Embryonic facial prominence (tissue), 1 donor: Measurements from ENCODE around the gene TBC1D1.

Source experiments
- DNase-seq: peaks from one replicate; pipeline ENCODE4 v3.0.0-alpha.2; 2016; ENCODE audit errors: extremely low spot score

TBC1D1 gene

DNA sequence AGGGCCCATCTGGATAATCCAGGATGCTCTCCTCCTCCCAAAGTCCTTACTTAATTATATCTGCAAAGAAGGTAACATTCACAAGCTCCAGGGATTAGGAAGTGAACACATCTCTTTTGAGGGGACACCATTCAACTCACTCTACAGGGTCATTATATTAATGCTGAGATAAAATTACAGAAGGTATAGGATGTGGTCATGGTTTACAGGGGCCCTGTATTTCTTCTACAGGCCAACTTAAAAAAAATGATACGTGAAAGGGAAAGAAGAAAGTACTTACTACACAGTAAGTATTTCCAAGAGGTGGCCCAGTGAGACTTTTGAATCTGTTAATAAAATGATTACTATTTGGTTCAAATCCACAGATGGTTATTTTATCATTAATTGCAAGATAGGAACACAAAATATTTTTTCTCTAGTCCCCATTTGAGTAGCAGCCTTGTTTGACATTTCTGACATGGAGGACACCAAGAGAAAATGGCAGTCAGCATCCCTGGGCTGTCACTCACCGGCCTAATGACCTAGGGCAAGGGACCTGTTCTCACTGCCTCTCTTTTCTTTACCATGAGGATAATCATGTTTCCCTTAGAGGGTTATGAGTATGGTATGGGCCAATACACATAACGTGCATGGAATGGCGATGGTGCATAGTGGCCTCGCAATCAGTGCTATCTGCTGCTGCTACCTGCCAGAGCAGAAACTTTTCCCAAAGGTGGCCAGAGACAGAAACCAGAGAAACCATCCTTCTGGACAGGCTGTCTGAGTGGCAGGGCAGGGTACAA is 209.8 kb downstream of the TBC1D1 start:
- no peak for DNase-seq

DNA sequence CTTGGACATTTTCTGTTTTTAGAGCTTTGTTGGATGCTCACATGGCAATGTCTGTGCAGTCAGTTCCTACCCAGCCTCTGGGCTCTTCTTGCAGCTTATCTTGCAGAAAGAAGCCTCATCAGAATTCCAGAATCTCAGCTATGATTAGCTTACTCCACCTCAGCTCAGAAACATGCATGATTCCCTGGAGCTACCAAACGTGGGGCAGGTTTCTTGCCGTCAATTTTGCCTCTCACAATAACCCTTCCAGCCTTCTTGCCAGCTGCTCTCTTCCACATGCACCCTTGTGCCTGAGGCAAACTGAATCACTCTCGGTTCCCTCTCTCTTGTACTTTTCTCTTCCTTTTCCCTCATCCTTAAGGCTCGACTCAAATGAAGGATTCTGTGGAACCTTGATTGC is 210.7 kb downstream of the TBC1D1 start:
- no peak for DNase-seq

DNA sequence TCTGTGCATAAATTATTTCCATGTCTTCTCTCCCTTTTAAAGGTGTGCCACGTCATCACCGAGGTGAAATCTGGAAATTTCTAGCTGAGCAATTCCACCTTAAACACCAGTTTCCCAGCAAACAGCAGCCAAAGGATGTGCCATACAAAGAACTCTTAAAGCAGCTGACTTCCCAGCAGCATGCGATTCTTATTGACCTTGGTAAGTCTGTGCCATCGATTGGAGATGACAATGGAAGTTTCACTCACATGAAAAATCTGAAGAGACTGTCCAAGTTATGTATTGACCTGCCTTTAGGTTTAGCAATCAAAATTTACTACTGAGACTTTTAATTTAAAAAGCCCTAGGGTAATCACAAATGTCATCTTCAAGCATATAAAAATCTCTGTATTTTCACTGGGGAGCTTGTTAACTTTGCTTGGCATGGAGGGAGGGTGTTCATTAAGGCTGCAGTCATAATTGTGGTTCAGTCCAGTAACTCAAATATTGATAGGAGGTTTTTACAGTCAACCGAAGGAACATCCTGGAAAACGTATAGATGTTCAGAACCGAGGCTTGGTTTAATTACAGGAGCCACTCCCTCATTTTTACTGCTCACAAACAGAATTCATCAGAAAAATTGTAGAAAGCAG is 212.2 kb downstream of the TBC1D1 start:
- no peak for DNase-seq

DNA sequence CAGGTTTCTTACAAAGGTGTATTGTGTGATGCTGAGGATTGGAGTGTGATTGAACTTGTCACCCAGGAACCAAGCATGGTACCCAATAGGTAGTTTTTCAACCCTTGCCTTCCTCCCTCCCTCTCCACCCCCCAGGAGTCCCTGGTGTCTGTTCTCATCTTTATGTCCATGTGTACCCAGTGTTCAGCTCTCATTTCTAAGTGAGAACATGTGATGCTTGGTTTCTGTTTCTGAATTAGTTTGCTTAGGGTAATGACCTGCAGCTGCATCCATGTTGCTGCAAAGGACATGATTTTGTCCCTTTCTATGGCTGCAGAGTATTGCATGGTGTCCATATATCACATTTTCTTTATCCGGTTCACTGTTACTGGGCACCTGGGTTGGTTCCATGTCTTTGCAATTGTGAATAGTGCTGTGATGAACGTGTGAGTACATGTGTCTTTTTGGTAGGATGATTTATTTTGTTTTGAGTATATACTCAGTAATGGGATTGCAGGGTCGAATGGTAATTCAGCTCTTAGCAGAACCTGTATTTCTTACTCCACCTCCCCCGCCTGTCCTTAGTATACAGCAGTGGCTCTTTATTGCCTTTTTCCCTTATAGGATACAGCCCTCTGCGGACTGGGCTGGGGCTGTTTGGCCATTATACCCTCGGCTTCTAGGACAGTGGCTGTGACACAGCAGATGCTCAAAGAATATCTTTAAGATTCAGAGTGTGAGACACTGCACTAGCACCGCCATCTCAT is 214.8 kb downstream of the TBC1D1 start:
- DNase-seq, result no peak

DNA sequence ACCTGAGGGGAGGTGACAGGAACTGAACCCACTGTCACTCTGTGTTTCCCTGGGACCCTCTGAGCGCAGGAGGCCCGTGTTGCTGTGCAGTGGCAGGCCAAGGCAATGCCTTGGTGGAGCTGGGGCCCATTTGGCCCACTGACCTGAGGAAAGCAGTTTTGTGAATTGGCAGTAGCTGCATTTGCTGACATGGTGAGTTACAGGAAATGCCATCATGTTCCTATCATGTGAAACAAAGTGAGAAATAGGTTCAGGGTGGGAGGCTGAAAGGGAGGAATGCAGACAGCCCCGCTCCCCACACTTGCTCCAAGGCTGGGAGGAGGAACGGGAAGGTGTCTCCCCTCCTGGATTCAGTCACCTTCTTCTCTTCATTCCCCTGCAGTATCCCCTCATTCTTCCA is 215.4 kb downstream of the TBC1D1 start:
- DNase-seq, result no peak

DNA sequence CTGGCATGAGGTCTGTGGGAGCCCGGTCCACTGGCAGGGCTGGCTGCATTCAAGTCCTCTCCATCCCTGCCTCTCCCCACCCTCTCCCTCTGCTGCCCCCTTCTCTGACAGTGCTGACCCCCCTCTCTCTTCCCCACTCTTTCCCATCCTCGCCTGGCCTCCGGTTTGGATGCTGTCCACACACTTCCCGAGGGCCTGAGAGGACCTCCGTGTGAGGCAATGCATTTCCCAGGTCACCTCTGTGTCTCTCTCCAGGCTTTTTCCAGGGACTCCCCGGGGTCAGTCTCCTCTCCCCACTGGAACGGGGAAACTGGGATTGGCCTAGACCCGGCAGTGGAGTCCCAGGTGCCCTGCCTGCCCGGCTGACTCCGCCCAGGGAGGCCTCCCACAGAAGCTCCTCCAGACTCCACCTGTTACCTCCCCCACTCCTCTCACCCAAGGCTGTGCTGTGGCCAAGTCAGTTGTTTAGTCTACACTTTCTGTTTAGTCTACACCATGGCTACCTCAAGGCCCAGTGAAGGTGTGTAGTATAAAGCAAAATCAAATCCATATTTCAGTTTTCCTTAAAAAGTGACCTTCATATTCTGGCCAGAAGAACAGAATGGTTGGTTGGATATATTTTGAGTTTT is 216.1 kb downstream of the TBC1D1 start:
- DNase-seq, result no peak

DNA sequence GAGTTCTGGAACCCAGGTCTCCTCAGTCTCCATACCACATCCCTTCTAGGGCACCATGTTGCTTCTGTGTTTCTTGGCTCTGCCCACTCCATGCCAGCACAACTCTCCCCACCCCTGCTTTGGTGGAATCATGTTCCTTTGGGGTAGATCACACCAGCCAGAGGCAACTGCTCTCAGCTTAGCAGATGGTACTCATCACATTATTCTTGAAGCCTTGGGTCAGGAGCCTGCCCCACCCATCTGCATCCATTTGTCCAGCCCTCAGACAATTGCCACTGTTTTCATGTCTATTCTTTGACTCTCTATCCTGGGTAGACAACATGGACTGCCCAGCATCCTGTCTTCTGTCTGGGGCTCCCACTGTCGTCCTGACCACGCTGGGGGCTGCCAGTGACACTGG is 216.9 kb downstream of the TBC1D1 start:
- no peak for DNase-seq

DNA sequence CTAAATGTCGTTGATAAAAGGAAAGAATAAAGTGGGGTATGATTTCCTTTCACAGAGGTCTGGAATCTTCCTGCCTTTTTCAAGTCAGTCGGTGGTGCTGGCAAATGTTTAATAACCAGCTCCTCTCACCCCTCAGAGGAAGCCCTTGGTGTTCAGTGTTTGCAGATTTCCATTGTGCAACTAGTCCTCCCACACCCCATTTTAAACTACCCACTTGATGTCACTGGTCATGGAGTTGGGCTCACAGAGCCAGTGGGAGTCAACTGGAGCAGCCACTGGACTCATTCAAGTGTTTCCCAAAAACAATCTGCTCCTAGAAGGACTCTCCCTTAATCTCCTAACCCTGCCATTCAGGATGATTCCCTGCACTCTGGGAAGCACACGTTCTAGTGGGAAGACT is 218.5 kb downstream of the TBC1D1 start:
- no peak for DNase-seq

DNA sequence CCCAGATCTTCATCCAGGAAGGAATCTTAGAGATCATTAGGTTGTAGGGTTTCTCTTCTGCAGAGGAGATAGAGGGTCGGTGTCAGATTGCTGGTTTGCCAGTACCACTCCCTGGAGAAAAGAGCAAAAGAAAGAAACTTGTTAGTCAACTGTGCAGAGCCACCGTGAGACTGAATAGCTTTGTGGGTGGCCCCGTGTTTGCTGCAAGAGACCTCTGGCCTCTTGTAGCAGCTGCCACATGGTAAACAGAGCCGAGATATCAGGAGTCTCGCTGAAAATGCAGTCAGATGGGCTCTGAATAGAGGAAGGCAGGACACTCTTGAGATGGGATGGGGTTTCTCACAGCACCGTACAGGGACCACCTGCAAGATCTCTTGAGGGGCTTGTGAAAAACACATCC is 219.0 kb downstream of the TBC1D1 start:
- no peak for DNase-seq

DNA sequence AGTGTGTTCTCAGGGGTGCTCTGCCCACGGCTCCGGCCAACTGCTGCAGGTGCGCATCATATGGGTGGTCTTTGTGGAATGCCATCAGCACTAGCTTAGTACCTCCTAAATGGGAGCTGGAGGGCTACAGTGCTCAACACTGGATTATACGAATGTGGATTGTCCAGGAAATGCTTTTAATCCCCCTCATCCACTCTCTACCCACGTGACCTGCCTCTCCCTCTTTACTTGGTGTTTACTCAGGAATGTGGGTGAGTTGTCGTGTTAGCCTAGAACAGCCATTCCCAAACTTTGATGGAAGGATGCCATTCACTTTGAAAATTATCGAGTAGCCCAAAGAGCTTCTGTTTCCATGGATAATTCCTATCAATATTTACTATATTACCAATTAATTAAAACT is 220.1 kb downstream of the TBC1D1 start:
- no peak for DNase-seq

DNA sequence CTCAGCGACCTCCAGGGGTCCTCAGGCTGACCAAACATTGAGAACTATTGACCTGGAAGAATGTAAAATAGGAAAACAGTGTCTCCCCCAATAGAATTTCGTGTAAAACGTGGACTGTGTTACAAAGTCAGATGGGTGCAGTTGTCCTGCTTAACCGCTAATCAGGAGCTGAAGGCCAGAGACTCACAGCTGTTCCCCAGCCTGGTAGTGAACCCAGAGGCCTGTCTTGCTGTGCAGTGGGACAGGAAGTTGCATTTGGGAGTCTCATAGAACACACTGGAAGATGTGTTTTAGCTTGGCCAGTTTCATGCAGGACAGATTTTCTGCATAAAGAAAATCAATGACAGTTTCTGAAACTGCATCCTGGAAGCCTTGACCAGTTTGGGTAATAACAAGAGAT is 220.8 kb downstream of the TBC1D1 start:
- DNase-seq, result no peak

DNA sequence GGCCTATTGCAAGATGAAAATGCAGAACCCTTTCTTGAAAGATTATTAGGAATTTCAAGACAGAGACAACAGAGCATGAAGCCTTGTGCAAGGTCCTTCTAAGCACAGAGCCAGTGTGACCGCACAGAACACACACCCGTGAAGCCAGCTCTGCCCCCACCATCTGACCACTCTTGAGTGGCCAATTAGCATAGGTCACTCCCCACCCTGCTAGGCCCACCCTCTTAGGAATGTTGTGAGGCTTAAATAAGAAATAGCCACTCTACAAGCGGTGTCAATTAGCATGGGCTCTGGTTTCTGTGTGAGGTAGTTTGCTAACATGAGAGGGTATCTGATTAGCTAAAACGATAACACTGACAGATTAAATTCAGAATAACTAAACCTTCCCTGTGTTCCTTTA is 222.2 kb downstream of the TBC1D1 start:
- no peak for DNase-seq

DNA sequence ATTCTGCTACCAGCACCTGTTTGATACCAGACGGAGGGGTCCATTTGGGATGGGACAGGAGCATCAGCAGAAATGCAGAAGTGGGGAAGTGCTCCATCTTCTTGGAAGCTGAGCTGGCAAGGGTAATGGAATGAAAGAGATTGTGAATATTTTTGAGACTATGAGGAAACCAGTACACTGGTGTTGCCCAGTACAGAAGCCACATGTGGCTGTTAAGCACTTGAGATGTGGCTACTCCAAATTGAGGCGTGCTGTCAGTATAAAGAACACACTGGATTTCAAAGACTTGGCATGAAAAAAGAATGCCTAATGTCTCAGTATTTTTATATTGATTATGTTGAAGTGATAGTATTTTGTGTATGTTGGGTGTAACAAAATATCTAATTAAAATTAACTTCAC is 222.7 kb downstream of the TBC1D1 start:
- DNase-seq, result no peak

DNA sequence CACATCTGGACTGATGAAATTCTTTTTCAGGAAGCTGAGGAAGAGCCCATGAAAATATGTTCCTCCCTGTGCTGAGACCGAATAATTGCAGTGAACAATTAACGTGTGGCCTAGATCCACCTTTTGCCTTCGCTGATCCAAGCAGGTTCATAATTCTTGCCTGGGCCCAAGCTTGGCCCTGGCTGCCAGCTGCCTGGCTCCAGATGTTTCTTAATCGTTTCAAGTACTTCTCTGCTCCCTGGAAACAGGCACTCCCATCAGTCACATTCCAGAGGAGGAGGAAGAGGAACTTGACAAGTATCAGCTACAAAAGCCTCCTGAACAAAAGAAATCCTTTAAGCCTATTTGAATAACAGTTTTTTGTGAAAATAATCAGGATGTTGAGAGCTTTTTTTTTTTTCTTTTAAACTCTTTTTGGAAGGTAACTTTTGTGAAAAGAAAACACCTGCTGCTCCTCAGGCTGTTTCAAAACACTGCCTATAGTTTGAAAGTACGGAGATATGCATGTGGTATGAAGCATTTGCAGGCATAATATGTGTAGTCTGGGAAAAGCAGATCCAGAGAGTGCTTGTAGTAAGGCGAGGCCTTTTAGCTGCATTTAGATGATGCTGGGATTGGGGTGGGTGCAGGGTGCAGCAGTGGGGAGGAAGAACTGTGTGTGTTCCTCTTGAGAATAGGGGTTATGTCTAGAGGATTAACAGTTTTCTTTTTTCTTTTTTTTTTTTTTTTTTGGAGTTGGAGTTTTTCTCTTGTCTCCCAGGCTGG is 223.7 kb downstream of the TBC1D1 start:
- DNase-seq, result no peak

DNA sequence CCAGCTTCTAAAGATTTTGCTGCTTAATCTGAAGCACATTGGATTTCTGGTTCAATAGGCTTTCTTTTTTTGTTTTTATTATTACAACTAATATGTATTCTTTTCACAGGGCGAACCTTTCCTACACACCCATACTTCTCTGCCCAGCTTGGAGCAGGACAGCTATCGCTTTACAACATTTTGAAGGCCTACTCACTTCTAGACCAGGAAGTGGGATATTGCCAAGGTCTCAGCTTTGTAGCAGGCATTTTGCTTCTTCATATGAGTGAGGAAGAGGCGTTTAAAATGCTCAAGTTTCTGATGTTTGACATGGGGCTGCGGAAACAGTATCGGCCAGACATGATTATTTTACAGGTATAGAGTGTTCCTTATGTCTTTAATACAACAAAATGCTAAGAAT is 224.7 kb downstream of the TBC1D1 start:
- DNase-seq, result no peak

DNA sequence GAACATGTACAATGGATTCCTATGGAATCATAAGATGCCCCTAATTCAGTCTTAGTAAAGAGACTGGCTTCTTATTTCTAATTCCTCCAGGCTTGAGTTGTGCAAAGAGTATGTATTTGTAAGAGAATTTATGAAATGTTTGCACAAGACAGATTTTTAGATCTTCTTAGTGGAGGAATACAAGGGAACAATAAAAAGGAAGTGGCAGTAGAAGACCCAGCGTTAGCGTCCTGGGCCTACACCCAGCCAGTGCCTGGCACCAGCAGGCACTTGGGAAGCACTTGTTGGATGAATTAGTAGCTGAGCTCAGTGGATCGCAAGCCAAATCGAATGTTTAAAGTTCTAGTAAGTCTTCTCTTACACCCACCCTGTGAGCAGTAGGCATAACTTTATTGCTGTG is 226.7 kb downstream of the TBC1D1 start:
- no peak for DNase-seq

DNA sequence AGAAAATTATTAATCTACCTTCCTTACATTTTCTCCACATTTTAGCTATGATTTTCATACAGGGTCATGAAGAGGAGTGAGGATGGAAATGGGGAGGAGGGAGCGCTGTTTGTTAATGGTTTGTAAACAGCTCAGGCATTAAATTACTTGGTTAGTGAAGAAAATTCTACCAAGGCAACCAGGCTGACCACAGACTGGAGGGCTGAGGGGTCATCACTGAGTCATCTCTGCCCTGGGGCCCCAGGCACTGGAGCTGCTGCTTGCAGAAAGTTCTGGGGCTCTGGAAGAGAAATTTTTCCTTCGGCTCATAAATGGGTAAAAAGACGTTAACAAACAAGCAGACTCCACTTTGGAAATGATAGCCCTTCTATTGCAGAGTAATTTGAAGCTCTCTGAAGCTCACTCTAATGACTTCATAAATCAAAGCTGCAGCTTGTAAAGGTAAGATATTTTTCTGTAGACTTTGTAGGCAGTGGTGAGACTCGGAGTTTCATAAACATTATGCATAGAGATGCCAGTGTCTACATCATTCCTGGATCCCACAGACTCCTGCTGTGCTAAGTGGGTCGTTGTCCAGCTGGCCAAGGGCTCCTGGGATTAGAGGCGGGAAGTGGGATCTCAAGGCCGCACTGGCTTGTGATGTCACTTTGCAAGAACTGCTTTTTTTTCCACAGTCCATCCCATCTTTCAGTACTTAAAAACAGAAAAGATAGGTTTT is 228.9 kb downstream of the TBC1D1 start:
- no peak for DNase-seq

DNA sequence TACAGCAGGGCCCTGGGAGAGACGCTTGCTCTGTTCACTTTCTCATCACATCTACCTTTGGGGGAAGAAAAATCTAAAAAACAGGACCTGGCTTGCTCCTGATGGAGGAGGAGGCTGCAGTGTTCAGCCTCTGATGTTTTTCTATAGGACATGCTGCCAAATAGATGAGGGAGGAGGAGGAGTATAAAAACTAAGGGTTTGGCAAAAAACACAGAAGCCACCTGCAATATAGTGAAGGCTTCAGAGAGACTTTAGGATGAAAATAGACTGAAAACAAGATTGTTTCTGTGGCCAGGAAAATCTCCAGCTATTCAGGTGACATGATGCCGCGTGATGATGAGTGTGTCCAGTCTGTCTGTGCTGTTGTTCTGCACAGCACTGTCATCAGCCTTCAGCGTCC is 229.9 kb downstream of the TBC1D1 start:
- DNase-seq, result no peak

DNA sequence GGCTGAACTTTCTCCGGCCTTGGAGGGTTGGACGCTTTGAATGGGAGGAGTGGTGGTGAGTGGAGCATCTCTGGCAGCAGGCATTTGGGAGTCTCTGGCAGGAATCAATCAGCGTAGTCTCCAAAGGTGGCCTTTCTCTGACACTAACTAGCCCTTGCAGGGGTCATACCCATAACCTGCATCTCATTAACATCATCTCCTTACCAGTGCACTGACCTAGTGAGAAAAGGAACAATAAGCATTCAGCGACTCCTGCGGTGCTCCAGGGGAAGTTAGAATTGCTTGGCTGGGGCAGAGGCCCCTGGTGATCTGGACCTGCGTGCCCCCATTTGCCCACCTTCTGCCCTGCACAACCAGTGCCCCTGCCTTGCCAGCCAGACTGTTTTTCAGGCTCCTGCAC is 231.2 kb downstream of the TBC1D1 start:
- no peak for DNase-seq

DNA sequence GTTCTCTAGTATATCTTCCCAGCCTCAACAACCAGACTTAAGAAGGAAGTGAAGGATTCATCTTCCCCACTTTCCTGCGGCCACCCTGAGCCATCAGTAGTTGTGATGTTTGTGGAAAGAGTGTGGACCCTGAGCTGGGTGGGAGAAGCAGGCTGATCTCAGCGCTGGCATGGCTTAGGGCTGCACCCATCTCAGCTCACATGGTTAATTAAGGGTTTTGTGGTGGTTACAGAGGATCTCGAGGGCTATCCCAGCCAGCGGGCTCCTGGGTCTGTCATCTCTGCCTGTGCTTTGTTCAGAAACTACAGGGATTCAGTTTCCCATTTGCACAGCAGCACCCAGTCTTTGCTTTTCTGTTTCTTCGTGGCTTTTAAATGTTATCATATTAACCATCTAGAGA is 232.7 kb downstream of the TBC1D1 start:
- no peak for DNase-seq

DNA sequence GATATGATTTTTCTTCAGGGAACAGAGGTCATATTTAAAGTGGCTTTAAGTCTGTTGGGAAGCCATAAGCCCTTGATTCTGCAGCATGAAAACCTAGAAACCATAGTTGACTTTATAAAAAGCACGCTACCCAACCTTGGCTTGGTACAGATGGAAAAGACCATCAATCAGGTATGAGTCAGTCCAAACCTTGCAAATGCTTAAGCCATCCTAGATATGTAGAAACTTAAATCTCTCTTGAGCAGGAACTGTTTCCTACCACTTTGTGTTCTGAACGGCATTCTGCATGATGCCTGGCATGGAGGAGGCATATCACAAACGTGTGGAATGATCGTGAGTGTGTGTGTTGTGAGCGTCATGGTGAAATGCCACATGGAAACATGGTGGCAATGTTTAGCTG is 234.1 kb downstream of the TBC1D1 start:
- DNase-seq, result no peak
